HG02678 (cell line): ENCODE measurements around the gene CDK7.
"Not testable (repeated sequence)": the region's sequence is repeated elsewhere in the genome, so short reads cannot be mapped to it uniquely, and the experiment has no call there.

ENCODE experiments used
- ATAC-seq: cut with Tn5 transposase; IDR thresholded peaks from one replicate; pipeline ENCODE4 v1.9.1; 2021; ENCODE audit warnings: mild to moderate bottlenecking, moderate library complexity; ENCODE audit not compliant: unreplicated experiment

Gene CDK7

DNA sequence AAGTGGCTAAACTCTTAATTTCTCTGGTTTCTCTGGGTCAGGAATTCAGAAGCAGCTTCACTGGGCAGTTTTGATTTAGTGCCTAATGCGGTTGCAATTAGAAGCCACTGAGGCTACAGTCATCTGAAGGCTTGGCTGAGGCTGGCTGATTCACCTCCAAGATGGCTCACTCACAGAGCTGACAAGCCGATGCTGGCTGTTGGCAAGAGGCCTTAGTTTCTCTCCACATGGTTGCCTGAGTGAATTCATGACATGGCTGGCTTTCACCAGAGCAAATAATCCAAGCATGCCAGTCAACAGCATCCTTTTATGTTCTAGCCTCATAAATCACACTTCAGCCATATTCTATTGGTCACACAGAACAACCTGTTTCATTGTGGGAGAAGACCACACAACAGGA, 2.8 kb upstream of the CDK7 start:
- no peak for ATAC-seq

DNA sequence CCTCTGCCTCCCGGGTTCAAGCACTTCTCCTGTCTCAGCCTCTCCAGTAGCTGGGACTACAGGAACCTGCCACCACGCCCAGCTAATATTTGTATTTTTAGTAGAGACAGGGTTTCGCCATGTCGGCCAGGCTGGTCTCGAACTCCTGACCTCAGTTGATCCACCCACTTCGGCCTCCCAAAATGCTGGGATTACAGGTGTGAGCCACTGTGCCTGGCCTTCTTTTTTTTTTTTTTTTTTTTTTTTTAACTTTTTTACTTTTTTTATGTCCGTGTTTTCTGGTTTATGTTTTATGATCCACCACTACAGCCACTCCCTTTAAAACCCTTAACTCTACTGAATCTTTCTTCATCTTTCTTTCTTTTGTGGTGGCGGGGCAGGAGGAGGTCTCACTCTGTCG, 2.0 kb downstream of the CDK7 start:
- ATAC-seq: not testable (repeated sequence)

- no peak for ATAC-seq
Measured at GRCh38 chr5:69237877-69238276, 3.2 kb downstream of the CDK7 start.

DNA sequence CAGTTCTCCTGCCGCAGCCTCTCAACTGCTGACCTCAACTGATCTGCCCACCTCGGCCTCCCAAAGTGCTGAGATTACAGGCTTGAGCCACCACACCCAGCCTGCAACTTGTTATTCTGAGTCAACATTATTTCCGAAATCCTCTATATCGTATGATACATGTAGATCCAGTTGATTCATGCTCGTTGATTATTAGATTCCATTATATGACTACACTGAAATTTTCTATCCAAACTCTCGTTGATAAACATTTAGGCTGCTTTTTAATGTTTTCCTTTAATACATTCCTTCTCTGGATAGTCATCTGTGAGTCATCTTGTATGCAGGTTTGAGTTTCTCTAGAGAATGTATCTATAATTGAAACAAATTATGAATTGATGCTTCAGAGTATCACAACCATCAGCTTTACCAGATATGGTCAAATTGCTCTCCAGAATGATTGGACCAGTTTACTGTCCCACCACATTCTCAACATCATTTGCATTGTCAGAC, 4.1 kb downstream of the CDK7 start:
- ATAC-seq: no peak

DNA sequence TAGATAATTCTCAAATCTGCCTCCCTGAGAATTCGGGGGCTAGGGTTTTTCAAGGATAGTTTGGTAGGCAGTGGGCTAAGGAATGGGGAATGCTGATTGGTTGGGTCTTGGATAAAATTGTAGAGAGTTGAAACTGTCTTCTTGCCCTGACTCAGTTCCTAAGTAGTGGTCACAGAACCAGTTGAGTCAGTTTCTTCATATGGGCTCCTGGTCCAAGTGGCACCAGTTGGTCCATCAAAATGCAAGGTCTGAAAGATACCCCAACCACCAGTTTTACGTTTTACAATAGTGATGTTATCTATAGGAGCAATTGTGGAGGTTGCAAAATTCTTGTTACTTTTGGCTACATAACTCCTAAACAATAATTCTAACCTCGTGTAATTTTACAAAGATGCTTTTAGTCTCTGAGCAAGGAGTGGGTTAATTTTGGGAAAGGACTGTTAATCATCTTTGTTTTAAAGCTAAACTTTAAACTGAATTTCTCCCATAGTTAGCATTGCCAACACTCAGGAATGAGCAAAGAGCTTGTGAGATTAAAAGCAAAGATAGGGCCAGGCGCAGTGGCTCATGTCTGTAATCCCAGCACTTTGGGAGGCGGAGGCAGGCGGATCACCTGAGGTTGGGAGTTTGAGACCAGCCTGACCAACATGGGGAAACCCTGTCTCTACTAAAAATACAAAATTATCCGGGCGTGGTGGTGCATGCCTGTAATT, 7.7 kb downstream of the CDK7 start:
- ATAC-seq: no peak

- ATAC-seq: no peak
Measured at GRCh38 chr5:69245031-69245430, 10.3 kb downstream of the CDK7 start.

- ATAC-seq: no peak
Measured at GRCh38 chr5:69248019-69248418, 13.3 kb downstream of the CDK7 start.

- no peak for ATAC-seq
Measured at GRCh38 chr5:69250593-69250992, 15.9 kb downstream of the CDK7 start.

GRCh38 chr5:69252437-69252836, 17.8 kb downstream of the CDK7 start:
- no peak for ATAC-seq

- ATAC-seq: not testable (repeated sequence)
Measured at GRCh38 chr5:69255940-69256339, 21.3 kb downstream of the CDK7 start.

DNA sequence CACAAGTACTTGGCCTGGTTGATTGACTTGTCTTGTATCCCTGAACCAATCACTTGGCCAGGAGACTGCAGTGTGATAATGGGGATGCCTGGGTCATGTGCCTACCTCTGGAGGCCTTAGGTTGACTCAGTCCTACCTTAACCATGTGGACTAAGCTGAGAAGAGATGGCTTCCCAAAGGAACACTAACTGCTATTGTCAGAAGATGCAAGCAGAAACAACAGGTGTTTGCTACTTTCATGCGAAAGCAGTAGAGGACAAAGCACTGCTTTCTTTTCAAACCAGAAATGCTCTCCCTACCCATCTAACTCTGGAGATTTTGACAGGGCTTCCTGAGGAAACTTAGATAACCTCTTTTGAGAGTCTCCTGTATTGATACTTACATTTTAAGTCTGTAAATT, 22.9 kb downstream of the CDK7 start:
- no peak for ATAC-seq

- ATAC-seq: no peak
Measured at GRCh38 chr5:69261034-69261433, 26.3 kb downstream of the CDK7 start.

GRCh38 chr5:69265931-69266330, 31.2 kb downstream of the CDK7 start:
- ATAC-seq: no peak

DNA sequence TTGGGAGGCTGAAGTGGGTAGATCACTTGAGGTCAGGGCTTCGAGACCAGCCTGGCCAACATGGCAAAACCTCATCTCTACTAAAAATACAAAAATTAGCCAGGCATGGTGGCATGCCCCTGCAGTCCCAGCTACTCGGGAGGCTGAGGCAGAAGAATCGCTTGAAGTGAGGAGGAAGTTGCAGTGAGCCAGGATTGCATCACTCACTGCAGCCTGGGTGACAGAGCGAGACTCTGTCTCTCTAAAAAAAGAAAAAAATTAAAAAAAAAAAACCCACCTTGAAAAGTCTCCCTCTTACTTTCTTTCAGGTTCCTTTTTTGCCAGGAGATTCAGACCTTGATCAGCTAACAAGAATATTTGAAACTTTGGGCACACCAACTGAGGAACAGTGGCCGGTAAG, 34.2 kb downstream of the CDK7 start:
- ATAC-seq: no peak

DNA sequence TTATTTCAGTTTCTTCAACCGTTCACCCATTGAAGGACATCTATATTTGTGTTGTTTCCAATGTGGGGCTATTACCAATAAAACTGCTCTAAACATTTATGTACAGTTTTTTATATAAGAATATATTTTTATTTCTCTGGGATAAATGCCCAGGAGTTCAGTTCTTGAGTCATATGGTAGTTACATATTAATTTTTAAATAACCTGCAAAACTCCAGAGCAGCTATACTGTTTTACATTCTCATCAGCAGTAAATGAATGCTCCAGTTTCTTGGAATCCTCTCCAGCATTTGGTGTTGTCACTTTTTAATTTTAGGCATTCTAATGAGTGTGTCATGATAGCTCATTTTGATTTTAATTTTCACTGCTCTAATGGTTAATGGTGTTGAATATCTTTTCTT, 36.2 kb downstream of the CDK7 start:
- ATAC-seq: no peak

DNA sequence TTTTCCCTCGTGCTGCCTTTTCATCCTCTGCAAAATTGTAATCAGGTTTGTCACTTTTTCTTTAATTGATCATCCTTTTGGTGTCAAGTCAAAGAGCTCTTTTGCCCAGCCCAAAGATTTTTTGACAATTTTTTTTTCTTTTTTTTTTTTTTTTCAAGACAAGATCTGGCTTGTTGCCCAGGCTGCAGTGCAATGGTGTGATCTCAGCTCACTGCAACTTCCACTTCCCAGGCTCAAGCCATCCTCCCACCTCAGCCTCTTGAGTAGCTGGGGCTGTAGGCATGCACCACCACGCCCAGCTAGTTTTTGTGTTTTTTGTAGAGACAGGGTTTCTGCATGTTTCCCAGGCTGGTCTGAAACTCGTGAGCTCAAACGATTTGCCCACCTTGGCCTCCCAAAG, 36.7 kb downstream of the CDK7 start:
- ATAC-seq: no peak

- ATAC-seq: no peak
Measured at GRCh38 chr5:69275563-69275962, 40.9 kb downstream of the CDK7 start.

GRCh38 chr5:69276422-69277174, 41.9 kb downstream of the CDK7 start:
- no peak for ATAC-seq

GRCh38 chr5:69279517-69279916, 44.8 kb downstream of the CDK7 start:
- no peak for ATAC-seq

DNA sequence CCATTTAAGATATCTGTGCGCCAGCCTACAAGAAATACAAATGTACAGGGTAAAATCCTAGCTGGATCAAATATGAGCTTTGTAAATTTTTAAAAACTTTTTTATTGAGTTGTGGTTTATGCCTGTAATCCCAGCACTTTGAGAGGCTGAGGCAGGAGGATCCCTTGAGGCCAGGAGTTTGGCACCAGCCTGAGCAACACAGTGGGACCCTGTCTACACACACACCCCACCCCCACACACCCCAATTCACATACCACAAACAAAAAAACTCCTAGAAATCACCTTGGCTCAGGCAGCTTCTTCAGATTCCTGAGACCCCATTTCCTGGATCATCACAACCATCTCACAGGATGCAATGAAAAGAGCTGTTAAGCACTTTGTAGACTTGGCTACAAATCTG, 46.4 kb downstream of the CDK7 start:
- no peak for ATAC-seq

DNA sequence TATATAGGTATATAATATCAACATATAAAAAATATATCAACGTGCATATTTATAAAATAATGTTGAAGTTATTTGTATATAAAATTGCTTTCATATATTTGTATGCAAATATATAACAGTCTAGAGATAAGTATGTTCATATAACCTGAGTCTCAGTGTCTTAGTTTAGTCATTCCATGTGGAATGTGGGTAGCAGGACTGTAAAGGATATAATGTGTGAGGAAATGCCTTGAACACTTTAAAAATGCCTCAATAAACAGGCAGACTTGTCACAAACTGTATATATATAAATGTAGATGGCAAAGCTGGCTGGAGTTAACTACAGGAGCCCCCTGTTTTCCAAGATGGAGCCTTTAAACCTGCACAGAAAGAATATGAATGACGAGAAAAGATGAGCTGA, 49.5 kb downstream of the CDK7 start:
- ATAC-seq: no peak

- ATAC-seq: no peak
Measured at GRCh38 chr5:69285448-69286116, 50.9 kb downstream of the CDK7 start.
